AG09309 (cell line): ENCODE results near the gene DCHS1.

ENCODE experiments used
- DNase-seq: peaks from one replicate; pipeline ENCODE4 v3.0.0-alpha.2; 2010; ENCODE audit warnings: low read depth
- H3K4me3 ChIP-seq: 2 replicates; pipeline ENCODE4 v1.5.1; 2011; ENCODE audit warnings: mild to moderate bottlenecking, low read depth, low read length, moderate library complexity; ENCODE audit not compliant: control insufficient read depth
- CTCF ChIP-seq: IDR thresholded peaks from 2 replicates; pipeline ENCODE4 v1.5.1; 2011; ENCODE audit warnings: mild to moderate bottlenecking, low read depth, low read length, inconsistent platforms; ENCODE audit not compliant: insufficient read depth, control insufficient read depth; ENCODE audit errors: missing control alignments

The DCHS1 gene

DNA sequence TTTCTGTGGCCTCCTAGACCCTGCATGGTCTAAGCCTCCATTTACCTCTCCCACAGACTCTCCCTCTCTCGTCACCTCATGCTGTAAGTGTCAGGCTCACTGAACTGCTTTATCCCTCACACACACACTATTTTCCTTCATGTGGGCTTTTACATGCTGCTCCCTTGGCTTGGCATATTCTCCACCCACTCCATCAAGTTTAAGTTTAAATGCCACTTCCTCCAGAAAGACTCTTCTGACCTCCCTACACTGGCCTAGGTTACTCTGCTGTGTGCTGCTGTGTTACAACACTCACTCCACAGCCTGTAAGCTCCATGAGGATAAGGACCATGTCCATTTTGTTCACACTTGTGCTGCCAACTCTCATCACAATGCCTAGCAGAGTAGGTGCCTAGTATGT lies 2.5 kb downstream of the DCHS1 start:
- H3K4me3 ChIP-seq: no peak overlapping the region
- no peak for TF ChIP-seq CTCF
- no peak for DNase-seq

DNA sequence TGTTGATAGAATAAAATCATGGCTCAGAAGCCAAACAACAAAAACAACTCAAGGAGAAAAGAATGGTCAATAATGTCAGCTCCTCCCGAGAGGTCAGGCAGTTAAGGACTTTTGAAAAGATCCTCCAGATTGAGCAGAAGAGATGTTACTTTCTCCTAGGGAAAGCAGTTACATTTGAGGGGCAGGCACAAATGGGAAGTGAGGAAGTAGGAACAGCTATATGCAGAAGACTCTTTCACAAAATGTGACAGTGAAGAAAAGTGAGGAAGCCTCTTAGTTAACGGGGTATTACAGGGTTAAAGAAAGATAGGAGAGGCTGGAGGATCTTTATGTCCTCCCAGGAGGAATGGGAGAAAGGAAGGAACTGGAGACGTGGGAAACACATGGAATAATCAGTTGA lies 3.4 kb downstream of the DCHS1 start:
- TF ChIP-seq CTCF: no peak
- DNase-seq: no peak
- no peak overlapping the region for H3K4me3 ChIP-seq

GRCh38 chr11:6650980-6651379 lies 4.6 kb downstream of the DCHS1 start:
- H3K4me3 ChIP-seq: no peak overlapping the region
- DNase-seq: no peak
- TF ChIP-seq CTCF: no peak

GRCh38 chr11:6650104-6650503 lies 5.5 kb downstream of the DCHS1 start:
- H3K4me3 ChIP-seq: no peak overlapping the region
- no peak for DNase-seq
- TF ChIP-seq CTCF: no peak

- DNase-seq: no peak
- TF ChIP-seq CTCF: no peak
- H3K4me3 ChIP-seq: no peak overlapping the region
Observed at GRCh38 chr11:6648501-6648900, 7.1 kb downstream of the DCHS1 start.

GRCh38 chr11:6647836-6648235 lies 7.8 kb downstream of the DCHS1 start:
- DNase-seq: no peak
- no peak overlapping the region for H3K4me3 ChIP-seq
- no peak for TF ChIP-seq CTCF
